OCI-M1 (cell line): ENCODE measurements around the gene ZBED2.
A peak's percentile ranks its signal among the peaks of the same experiment; 100 is the strongest.

Experiments
- DNase-seq: peaks from one replicate; lab custom pipeline; 2025; lab: John Stamatoyannopoulos, UW

The ZBED2 gene

DNA sequence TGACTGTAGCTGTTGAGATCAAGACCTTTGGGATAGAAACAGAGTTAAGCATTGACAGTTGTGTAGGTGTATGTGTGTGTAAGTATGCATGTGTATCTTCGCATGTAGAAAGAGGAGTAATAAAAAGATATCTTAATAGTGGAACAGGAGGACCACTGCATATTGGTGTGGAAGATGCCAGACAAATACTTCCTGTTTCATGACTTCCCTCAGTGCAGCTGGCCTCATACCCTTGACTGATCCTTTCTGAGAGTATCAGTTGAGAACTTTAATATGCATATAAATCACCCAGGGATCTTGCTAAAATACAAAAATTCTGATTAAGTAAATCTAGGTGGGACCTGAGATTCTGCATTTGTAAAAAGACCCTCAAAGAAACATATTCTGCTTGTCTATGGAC is 8.5 kb upstream of the ZBED2 start:
- DNase-seq = no peak

DNA sequence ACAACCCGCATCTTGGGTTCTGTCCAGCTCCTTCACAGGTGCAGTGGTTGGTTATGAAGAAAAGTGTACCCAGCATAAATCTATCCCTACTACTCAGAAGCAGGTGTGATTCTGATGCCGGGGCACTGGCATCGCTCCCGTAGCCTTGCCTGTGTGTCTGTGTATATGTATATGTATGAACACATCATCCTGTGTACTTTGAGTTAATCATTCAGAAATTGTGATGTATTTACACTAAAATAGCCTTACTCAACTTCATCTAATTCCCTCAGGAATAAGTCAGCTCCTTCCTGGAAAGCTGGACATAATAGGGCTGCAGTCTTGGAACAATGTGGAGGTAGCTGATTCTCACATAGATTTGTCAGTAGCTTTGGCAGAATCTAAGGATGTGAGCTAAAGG is 6.7 kb upstream of the ZBED2 start:
- DNase-seq = no peak

DNA sequence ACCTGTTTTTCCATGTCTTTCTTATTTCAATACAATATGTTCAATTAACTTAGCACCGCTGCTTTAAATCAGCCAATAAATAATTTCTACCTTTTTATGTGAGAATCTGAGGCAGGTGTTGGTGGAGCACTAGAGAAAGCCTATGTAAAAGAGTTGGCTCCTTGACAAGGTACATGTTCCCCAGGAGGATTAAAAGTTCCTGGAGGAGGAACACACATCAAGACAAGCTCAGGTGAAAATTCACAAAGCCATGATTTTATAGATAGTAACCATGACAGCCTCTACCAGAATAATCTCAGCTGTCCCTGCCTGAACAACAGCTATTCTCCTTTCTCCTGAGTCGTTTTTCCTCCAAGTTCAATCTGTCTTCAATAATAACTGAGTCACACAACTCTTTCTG is 3.4 kb upstream of the ZBED2 start:
- no peak for DNase-seq

DNA sequence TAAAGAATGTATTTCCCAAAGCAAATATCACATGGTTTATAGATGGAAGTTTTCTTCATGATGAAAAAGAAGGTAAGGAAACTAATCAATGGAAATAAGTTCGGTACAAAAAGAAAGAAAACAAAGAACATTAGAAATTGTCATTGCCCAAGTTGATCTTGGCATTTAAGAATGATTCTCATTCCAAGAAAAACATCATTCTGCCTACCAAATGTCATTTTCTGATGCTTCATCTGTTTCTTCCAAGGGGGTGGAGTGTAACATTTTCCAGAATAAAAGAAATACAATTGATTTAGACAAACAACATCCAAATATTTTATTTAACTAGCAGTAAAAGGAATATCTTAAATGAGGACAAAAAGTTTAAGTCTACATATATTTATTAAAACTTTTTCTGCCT is 3.0 kb upstream of the ZBED2 start:
- DNase-seq = no peak

DNA sequence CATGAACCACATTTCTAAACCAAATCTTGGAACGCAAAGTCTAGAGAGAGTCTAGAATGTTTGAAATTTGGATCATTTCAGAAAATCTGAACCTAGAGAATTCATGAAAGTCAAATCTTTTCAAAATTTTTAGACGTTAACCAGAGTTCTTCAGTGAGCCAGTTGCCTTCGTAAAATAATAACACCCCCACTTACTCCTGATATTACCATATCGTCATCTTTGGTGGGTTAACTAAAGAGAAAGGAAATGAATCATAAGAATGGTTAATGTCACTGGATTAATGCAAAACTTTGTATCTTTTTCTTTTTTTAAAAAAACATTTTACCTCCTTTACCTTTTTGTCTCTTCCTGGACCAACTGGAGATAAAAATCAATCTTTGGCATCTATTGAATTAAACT is 1.2 kb upstream of the ZBED2 start:
- no peak for DNase-seq

DNA sequence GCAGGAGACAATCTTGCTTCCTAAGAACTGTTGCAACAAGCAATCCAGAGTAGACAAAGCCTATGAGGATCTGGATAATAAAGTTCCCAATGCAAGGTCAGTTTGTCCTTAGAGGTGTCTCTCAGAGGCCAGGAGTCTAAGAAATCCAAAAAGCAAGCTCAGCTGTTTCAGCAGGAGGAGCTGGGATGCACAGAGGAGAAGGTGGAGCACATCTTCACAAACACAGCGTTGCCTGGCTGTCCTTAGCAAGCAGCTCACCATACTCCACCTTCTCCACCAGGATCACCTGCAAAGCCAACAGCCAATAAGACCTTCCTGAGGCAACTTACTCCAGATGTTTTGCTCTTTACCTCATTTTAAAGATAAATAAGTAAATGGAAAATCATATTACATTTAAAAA is 365 bp downstream of the ZBED2 start:
- no peak for DNase-seq

DNA sequence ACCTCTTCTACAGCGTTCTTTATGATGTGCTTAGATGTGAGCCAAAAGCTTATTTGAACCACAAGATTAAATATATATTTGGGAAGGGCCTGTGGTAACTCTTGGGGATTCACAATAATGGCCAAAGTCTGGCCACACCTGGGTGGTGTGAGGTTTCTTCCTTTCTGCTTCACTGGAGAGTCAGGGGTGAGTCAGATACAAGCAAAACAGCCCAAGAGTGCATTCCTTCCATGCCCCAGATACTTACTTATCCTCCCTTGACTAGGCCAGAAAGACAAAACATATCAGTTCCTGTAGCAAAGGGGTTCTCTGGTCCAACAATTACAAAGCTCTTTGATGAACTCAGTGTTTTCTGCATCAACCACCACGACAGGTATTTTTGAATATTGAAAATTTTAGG is 941 bp downstream of the ZBED2 start:
- DNase-seq = no peak

DNA sequence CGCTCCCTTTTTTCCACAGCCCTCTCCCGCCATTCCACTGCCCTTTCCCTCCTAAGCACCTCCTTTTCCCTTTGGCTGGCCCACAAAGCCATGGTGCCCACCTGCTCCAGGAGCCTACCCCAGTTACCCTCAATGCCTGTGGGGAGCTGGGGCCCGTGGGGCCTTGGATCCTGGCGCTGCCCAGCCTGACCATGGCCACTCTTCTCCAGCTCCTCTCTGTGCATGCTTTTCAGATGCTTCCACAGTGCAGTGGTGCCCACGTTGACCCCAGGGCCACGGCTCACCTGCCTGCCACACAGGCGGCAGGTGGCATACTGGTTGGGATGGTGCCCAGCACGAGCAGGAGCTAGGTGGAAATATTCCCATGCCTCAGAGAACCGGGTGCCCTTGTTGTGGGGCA is 1.5 kb downstream of the ZBED2 start:
- no peak for DNase-seq

DNA sequence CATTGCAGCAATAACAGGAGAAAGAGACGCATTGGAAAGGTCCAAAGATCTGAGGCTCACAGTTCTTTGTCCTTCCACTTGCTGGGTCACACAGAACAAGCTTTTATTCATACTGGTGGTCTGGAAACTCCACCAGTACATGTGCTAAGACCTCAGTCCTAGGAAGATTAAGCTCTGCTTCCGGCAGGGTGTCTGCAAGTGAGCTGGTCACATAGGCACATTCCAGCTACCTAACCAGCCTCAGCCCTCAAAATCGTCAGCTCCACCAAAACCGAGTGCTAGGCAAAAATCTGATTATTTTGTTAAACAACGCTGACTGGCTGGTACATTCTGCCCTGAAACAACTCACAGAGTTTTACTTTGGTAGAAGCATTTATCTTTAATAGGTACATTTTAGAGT is 2.2 kb downstream of the ZBED2 start:
- no peak for DNase-seq

DNA sequence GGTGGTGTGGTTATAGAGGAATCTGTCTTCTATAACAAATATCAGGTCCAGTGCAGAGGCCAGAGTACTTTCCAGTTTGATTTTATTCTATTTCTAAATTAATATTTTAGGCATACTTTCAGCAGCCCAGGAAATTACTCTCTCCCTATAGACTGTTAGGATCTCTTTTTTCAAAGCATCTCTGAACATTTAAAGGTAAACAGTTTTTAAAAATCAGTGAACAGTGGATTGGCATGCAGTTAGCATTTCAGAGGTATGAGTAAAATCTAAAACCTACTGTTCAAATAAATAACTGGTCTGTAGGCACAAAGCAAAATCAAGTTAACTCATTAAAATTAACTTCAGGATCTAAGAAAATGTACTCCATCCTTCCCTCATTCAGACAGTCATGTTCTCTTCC is 3.0 kb downstream of the ZBED2 start:
- no peak for DNase-seq

DNA sequence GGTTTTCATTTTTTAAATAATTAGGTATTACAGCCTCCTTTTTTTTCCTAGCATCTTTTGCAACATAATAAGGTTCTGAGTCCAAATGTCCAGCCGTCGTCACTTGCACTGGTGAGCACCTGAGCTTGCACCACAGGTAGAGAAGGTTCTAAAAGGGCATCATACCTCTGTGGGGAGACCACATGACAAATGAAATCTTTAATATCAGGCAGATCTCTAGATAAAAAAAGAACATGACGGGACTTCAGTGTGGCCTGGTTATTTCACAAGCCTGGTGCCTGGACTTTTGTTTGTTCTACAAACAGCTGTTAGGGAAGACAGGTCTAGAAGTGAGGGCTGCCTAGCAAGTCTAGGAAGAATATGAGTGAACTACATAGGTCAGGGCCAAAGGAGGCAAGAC is 3.6 kb downstream of the ZBED2 start:
- no peak for DNase-seq

DNA sequence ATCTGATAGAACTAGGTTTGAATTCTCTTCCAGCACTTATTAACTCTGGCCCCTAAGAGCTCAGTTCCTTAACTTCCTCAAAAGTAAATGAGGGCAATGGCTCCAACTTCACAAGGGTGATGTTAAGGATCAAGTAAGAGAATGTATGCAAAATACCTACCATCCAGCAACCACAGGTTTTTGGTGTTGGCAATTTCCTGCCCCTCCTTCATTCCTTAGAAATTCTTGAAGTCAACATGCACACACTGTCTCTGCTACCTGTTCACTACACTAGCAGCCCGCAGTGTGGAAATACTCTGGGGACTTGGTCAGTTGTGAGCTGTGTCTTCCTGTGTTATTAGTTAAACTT is 5.0 kb downstream of the ZBED2 start:
- DNase-seq = no peak

DNA sequence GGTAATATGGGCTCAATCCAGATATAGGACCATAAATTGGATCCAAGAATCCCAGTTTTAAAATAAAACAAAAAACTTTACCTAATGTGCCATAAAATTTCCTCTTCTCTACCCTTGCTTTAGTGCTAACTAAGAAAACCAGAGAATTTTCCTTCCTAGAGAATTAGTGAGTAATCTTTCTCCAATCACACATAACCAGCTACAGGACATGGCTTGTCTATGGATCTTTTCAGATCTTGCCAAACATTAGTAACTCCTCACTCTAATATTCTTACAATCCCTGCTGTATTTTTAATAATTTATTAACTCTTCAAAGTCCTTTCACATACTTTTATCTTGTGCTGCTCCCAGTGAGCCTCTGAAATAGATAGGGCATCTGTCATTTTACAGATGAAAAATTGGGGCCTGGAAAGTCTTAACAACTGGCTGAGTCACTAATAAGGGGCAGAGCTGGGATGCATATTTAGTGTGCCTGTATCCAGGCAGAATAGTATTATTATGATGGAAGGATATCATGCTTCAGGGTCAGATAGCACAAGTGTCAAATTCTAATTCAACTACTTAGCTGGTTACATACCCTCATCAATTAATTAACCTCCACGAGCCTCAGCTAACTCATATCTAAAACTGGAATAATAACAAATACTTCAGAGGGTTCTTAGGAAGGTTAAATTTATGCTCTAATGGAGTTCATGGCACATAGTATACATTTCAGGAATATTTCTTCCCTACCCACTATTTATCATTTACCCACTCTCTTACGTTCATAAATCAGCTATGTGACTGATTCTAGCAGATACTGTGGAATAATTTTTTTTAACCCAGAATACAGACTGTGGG is 5.6 kb downstream of the ZBED2 start:
- DNase-seq = no peak

DNA sequence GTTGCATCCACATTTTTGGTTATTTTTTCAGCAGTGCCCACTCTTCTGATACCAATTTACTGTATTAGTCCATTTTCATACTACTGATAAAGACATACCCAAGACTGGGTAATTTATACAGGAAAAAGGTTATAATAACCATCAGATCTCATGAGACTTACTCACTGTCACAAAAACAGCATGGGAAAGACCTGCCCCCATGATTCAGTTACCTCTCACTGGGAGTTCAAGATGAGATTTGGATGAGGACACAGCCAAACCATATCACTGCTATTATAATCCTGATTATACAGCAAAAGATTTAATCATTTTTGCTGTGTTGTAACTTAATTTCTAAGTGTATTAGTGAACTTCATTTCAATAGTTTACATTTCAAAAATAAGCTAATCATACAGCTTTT is 6.6 kb downstream of the ZBED2 start:
- no peak for DNase-seq

DNA sequence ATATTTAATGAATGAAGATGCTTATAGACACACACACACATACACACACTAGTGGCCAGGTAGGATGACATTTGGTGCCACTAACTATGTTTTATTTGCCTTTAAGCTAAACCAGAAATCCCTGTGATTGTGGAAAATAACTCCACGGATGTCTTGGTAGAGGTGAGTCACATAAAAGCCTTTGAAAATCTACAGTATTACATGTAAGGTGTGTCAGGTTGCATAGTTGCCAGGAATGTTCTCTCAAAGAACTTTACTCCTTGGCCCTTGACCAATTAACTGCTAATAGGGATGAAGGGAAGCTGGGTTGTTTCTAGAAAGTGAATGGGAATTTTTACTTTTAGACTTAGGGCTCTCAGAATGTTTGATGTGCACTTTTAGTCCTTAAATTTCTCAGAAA is 9.9 kb downstream of the ZBED2 start:
- no peak for DNase-seq

DNA sequence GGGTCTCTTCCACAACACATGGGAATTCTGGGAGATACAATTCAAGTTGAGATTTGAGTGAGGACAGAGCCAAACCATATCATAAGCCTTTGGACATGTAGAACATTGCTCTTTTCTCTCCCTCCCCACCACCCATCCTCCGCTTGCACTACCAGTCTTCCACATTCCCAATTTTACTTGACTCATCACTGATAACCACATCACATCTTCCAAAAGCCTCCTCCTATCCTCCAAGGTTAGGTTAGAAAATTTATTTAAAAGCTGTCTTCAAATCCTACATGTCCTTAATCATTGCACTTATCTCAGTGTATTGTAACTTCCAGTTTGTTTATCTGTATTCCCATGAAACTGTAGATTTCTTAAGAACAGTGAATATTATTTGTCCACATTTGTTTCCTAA is 10.4 kb downstream of the ZBED2 start:
- DNase-seq = no peak

DNA sequence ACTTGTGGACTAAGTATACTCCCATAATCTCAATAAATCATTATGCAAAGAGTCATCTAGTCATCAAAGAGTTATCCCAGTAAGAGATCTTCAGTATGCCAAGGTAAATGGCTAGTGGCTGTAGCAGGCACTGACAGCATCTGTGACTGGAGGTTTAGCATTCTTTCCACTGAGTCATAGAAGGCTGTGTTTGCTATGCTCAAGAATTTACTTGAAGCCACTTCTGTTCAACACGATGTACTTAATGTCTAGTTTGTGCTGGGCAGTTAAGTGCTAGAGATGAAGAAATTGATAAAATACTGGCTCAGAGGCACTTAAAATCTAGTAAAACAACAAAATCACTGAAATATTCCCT is 13.0 kb downstream of the ZBED2 start:
- DNase-seq = no peak

DNA sequence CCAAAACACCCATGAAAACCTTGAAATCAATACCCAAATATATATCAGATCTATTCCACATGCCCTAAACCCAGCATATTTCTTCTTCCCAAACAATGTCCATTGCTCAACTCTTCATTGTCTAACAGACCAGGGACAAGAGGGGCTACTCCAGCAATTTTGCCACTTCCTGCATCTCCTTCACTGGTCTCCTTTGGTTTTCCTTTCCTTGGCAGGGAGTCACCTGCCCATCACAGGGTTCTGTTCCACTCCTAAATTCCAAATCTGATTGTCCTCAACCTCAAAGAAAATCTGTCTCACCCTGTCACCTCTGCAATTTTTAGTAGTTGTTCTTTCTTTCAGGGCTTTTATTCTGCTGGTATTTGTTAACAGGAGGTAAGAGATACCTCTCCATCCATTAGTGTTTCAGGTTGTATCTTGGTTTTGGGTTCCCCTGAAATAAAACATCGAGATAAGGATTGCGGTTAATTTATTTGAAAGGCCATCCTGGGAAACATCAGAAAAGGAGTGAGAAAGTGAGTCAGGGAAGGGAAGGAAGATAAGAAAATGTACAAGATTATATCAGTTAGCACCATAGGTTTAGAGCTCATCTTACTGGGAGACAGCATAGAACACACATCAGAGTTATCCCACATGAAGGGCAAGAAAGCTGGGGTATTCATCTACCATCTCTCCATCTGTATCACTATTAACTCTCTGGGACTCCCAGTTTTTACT is 13.6 kb downstream of the ZBED2 start:
- DNase-seq = no peak

DNA sequence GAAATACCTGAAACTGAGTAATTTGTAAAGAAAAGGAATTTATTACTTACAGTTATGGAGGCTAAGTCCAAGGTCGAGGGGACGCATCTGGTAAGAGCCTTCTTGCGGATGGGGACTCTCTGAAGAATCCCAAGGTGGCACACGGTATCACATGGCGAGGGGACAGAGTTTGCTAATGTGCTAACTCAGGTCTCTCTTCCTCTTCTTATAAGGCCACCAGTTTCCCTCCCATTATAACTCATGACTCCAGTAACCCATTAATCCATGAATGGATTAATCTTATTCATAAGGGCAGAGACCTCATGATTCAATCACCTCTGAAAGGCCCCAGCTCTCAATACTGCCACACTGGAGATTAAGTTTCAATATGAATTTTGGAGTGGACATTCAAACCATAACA is 15.7 kb downstream of the ZBED2 start:
- DNase-seq = no peak

DNA sequence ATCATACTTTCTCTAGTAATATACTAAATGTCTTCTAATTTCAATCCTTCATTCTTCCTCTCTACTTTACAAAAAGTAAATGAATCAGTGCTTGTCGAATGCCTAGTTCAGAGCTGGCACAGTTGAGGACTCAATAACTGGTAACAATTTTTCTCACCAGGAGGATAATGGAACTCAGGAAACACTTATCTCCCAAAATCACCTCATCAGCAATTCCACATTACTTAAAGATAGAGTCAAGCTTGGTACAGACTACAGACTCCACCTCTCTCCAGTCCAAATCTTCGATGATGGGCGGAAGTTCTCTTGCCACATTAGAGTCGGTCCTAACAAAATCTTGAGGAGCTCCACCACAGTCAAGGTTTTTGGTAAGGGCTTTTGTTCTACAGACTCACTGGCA is 16.3 kb downstream of the ZBED2 start:
- DNase-seq = no peak

DNA sequence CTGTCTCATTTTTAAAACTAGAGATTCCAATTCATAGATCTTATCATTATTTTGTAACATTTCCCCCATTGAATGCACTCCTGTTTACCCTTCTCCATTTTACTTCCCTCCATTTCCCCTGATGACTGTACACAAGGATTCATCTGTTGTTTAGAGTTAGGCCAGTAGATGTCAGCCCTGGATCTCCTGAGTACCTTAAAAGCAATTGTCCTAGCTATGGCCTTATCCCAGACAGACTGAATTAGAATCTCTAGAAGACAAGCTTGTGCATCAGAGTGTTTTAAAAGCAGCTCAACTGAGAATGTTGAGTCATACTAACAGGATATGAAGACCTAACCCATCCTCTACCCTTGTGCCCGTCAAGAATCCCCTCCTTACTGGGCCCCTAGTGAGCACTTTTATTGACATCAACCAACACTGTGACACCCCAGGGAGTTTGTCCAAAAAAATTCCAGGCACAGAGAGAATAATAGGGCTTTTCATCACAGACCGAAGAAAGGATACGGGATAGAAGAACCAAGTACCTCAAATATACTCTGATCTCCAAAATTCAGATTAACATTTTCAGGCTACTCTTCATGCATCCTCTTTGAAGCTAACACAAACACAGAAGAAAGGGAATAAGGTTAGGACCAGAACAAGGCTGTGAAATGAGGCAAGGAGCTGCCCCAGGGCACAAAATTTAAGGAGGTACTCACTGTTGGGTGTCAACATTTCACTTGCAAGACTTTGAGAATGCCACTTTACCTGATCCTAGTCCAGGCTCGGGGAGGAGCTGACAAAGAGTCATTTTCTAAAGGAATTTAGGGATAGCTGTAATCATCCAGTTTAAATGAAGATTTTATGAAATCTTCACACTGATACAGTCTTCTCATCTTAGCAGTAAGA is 17.1 kb downstream of the ZBED2 start:
- DNase-seq = peak; percentile 73

DNA sequence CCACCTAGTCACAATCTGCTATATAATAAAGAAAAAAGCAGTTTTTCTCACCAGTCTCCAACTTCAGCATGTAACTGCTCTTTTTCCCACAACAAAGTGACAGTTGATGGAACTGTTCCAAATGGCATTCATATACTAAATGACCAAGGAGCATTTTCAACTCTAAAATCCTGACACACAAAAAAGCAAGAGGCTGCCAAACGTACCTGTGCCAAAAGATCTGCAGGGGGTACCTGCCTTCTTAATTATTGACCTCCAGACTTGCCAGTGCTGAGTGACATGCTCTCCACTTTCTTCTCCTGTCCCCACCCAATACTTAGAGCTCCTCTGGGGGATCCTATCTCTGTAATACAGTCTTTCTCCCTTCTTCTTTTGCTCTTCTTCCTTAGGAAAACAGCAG is 18.0 kb downstream of the ZBED2 start:
- no peak for DNase-seq

DNA sequence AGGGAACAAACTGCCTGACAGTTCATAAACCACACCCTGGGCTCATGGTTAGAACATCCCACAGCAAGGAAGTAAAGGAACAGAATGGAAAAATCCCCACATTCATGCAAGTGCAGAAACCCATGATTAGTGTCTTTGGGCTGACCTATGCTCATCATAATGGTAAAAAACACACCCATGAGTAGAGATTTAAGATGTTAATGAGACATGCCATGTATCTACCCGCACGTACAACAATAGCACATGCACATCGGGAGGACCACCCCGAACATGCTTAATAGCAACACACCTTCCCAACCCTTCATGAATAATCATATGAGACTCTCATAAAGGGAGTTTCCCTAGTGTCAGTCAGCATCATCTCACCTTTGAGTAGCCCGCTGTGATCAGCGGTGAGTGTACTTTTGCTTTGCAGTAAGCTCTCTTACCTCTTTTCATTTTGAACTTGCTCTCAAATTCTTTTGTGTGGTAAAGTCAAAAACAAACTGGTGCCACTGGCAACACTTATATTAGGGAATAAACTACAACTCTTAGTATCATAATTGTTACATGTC is 23.2 kb downstream of the ZBED2 start:
- DNase-seq = no peak
